ENCODE results near the gene CERKL.

Gene CERKL

DNA sequence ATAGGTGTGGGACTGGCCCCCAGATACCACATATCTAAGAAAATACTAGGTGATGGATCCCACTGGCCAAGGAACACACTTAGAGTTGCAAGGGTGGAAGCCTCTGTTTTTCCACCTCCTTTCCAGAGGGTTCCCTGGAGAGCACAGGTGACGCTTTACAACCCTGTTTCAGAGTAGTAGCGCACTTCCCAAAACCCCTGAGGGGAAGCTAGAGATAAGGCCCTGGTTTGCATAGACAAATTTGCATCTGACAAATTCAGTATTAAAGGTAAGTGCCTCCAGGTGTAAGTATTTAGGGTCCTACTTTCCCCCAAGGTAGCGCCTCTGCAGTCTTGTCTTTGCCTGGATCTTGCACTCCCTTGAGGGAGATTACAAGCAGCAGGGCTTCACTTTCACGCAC lies 474 bp upstream of the CERKL start:
- no peaks in the 10 kb centered on the region for H3K9me3 ChIP-seq
- H3K4me1 ChIP-seq, result no peaks in the 10 kb centered on the region
- H3K36me3 ChIP-seq, result no peaks in the 10 kb centered on the region
- peaks cover 9% of the 10 kb centered on the region; the same call in 1 of the 2 replicates for H3K27me3 ChIP-seq
- TF ChIP-seq, protein P1, sequence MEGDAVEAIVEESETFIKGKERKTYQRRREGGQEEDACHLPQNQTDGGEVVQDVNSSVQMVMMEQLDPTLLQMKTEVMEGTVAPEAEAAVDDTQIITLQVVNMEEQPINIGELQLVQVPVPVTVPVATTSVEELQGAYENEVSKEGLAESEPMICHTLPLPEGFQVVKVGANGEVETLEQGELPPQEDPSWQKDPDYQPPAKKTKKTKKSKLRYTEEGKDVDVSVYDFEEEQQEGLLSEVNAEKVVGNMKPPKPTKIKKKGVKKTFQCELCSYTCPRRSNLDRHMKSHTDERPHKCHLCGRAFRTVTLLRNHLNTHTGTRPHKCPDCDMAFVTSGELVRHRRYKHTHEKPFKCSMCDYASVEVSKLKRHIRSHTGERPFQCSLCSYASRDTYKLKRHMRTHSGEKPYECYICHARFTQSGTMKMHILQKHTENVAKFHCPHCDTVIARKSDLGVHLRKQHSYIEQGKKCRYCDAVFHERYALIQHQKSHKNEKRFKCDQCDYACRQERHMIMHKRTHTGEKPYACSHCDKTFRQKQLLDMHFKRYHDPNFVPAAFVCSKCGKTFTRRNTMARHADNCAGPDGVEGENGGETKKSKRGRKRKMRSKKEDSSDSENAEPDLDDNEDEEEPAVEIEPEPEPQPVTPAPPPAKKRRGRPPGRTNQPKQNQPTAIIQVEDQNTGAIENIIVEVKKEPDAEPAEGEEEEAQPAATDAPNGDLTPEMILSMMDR (IDR thresholded peaks at IDR 0.05; ENCODE audit: low read depth, low read length), result no peak
- H3K4me3 ChIP-seq (ENCODE audit: low read depth, low read length), result no peak overlapping the region
- no peak for DNase-seq

DNA sequence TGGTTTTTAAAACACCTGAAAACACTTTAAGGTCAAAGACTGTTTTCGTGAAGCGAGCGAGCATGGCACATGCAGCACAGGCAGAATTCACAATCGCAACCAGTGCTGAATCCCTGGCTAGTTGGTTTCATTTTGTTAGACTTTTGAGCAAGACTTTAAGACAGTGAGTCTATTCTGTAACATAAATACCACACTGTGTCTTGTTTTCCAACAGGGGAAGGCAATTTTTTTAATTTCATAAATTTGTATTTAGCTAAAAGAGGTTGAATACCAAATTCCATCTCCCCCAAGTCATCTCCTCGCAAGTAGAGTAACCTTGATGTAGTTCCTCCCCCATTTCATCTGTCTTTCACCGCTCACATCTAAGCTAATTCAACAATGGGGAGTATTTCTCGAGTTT lies 1.4 kb downstream of the CERKL start:
- Histone ChIP-seq H3K27me3 (peaks cover 9% of the 10 kb centered on the region; the same call in 1 of the 2 replicates), H3K4me1 (no peaks in the 10 kb centered on the region), H3K9me3 (no peaks in the 10 kb centered on the region), H3K36me3 (no peaks in the 10 kb centered on the region), H3K4me3 (ENCODE audit: low read depth, low read length) (no peak overlapping the region)
- DNase-seq, result no peak
- TF ChIP-seq, protein P1 (IDR thresholded peaks at IDR 0.05; ENCODE audit: low read depth, low read length), result no peak

DNA sequence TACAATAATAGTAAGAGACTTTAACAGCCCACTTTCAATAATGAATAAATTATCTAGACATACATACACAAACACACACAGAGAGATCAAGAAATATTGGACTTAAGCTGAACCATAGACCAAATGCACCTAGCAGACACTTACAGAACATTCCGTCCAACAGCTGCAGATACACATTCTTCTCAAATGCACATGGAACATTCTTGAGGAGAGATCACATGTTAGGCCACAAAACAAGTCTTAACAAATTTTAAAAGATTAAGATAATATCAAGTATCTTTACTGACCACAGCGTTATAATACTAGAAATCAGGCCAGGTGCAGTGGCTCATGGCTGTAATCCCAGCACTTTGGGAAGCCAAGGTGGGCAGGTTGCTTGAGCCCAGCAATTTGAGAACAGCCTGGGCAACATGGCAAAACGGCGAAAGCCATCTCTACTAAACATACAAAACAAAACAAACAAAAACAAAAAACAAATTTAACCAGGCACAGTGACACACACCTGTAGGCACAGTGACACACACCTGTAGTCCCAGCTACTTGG lies 7.4 kb downstream of the CERKL start:
- H3K36me3 ChIP-seq, result no peaks in the 10 kb centered on the region
- no peak overlapping the region for H3K4me3 ChIP-seq (ENCODE audit: low read depth, low read length)
- no peak for DNase-seq
- TF ChIP-seq, protein P1 (IDR thresholded peaks at IDR 0.05; ENCODE audit: low read depth, low read length), result no peak
- H3K9me3 ChIP-seq, result no peaks in the 10 kb centered on the region
- no peaks in the 10 kb centered on the region for H3K4me1 ChIP-seq
- no peaks in the 10 kb centered on the region for H3K27me3 ChIP-seq

DNA sequence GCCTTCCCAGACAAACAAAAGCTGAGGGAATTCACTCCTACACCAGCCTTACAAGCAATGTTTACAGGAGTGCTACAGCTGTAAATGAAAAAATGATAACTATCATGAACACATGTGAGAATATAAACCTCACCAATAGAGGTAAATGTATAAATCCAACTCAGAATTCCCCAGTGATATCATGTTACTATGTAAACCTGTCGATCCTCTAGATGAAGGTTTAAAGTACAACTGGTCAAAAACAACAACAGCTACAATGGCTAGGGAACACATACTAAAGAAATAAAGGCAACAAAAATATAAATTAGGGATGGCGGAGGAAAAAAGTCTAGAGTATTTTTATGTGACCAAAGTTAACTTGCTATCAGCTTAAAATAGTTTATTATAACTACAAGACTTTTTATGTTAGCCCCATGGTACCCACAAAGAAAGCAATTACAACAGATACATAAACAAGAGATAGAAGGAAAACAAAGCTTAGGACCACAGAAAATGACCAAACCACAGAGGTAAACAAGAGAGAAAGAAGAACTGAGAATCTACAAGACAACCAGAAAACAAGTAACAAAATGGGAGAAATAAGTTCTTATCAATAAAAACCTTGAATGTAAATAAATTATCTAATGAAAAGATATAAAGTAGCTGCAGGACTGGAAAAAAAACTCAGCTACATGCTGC lies 8.3 kb downstream of the CERKL start:
- DNase-seq, result no peak
- TF ChIP-seq, protein P1 (IDR thresholded peaks at IDR 0.05; ENCODE audit: low read depth, low read length), result no peak
- H3K36me3 ChIP-seq, result no peaks in the 10 kb centered on the region
- no peaks in the 10 kb centered on the region for H3K4me1 ChIP-seq
- no peaks in the 10 kb centered on the region for H3K27me3 ChIP-seq
- H3K9me3 ChIP-seq, result no peaks in the 10 kb centered on the region
- no peak overlapping the region for H3K4me3 ChIP-seq (ENCODE audit: low read depth, low read length)

DNA sequence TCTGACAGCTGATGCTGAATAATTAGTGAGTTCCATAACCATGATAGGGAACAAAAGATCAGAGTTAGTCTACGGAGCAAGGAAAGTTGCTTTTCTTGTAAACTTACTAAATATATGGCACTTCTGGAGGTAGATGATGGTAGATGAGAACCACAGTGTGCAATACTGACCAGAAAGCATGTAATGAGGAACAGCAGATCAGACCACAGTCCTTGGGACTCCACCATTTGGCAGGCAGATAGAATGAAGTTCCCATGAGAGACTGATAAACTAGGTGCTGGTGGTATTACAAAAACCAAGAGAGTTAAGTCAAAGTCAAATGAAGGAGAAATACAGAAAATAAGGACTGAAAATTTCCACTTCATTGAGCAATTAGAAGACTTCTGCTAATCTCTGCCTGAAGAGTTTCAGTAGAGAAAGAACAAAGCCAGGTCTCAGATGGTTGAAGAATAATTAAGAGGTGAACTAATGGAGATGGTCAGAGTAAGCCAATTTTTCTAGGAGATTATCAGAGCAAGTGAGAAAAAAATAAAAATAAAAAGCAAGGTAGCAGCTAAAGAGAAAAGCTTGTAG lies 10.4 kb downstream of the CERKL start:
- Histone ChIP-seq H3K4me3 (ENCODE audit: low read depth, low read length) (no peak overlapping the region), H3K9me3 (no peaks in the 10 kb centered on the region), H3K4me1 (no peaks in the 10 kb centered on the region), H3K27me3 (no peaks in the 10 kb centered on the region), H3K36me3 (no peaks in the 10 kb centered on the region)
- no peak for DNase-seq
- TF ChIP-seq, protein P1 (IDR thresholded peaks at IDR 0.05; ENCODE audit: low read depth, low read length), result no peak

DNA sequence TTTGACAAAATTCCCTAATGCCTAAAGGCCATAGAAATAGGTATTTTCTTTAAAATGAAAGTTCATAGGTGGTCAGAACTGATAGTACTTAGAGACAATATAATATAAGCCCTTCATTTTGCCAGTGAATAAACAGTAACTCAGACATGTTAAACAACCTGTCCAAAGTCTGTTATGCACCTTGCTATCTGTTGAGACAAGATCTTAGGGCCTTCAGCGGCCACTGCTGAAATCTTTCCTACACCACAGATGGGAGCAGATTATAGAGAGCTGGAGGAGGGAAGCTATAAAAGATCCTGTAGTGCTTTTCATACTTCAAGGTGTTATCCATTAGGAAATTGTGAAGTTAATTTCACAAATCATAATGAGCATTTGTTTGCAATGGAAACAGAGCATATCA lies 13.8 kb downstream of the CERKL start:
- H3K27me3 ChIP-seq, result no peaks in the 10 kb centered on the region
- no peaks in the 10 kb centered on the region for H3K36me3 ChIP-seq
- no peak for DNase-seq
- H3K4me1 ChIP-seq, result no peaks in the 10 kb centered on the region
- TF ChIP-seq, protein P1 (IDR thresholded peaks at IDR 0.05; ENCODE audit: low read depth, low read length), result no peak
- no peaks in the 10 kb centered on the region for H3K9me3 ChIP-seq
- no peak overlapping the region for H3K4me3 ChIP-seq (ENCODE audit: low read depth, low read length)

All from BE2C (cell line).